Smooth muscle cell (in vitro differentiated cells): Measurements from ENCODE around the gene ARFRP1. TPM values are rescaled to one million over a fixed set of nuclear protein-coding genes. Genes with fewer than 3 reads are reported as not detected.
A peak's percentile ranks its signal among the peaks of the same experiment; 100 is the strongest.

Source experiments
- DNase-seq: peaks from one replicate; lab custom pipeline; 2025; ENCODE audit not compliant: unreplicated experiment; lab: John Stamatoyannopoulos, UW
- H2AFZ ChIP-seq: fragments of 200-600 bp; sonication (generic); 2 replicates; pipeline ENCODE4 v1.6.0; 2016; ENCODE audit warnings: antibody characterized with exemption, low read depth, mild to moderate bottlenecking
- H3F3A ChIP-seq: fragments of 200-600 bp; sonication (generic); 2 replicates; pipeline ENCODE4 v1.6.0; 2017; ENCODE audit warnings: antibody characterized with exemption, low read depth
- H3K27ac ChIP-seq: fragments of 200-600 bp; sonication (generic); 2 replicates; pipeline ENCODE4 v1.5.1; 2016; ENCODE audit warnings: low read depth, mild to moderate bottlenecking
- H3K27me3 ChIP-seq: fragments of 200-600 bp; sonication (generic); 2 replicates; pipeline ENCODE4 v1.6.1; 2016; ENCODE audit warnings: low read depth, mild to moderate bottlenecking
- H3K36me3 ChIP-seq: fragments of 200-600 bp; sonication (generic); 2 replicates; pipeline ENCODE4 v1.5.1; 2016; ENCODE audit warnings: low read depth
- H3K4me1 ChIP-seq: fragments of 200-600 bp; sonication (generic); 2 replicates; pipeline ENCODE4 v1.5.1; 2016; ENCODE audit warnings: low read depth
- H3K4me2 ChIP-seq: fragments of 200-600 bp; sonication (generic); 2 replicates; pipeline ENCODE4 v1.6.0; 2016; ENCODE audit warnings: mild to moderate bottlenecking
- H3K4me3 ChIP-seq: fragments of 200-600 bp; sonication (generic); 2 replicates; pipeline ENCODE4 v1.5.1; 2016; ENCODE audit warnings: mild to moderate bottlenecking
- H3K79me2 ChIP-seq: fragments of 200-600 bp; sonication (generic); 2 replicates; pipeline ENCODE4 v1.6.0; 2016; ENCODE audit warnings: low read depth, mild to moderate bottlenecking
- H3K9ac ChIP-seq: fragments of 200-600 bp; sonication (generic); 2 replicates; pipeline ENCODE4 v1.6.0; 2016; ENCODE audit warnings: low read depth
- H3K9me3 ChIP-seq: fragments of 200-600 bp; sonication (generic); replicated peaks from 2 replicates; pipeline ENCODE4 v1.5.1; 2016; ENCODE audit warnings: low read depth
- H4K20me1 ChIP-seq: fragments of 200-600 bp; sonication (generic); 2 replicates; pipeline ENCODE4 v1.6.0; 2016; ENCODE audit warnings: low read depth
- WGBS: methylation state at CpG from one replicate; pipeline ENCODE4 v1.1.7; 2016; ENCODE audit warnings: low lambda C conversion rate; 5-methylcytosine and 5-hydroxymethylcytosine counted together
- polyA plus RNA-seq: library from polyadenylated mRNA; unstranded; fragments of >200 nt; fragmentation: Nextera tagmentation; extraction: Ambion mirVana; gene quantifications from 2 replicates; pipeline ENCODE4 v1.2.1, GENCODE V29; 2016
- total RNA-seq: library from RNA; depleted of rRNA; stranded (reverse); fragments of >200 nt; gene quantifications from 2 replicates; pipeline ENCODE4 v1.2.3, GENCODE V29; 2014
- TF ChIP-seq, protein P1 (sequence below): fragments of 200-600 bp; sonication (generic); IDR thresholded peaks from 2 replicates; pipeline ENCODE4 v1.5.1; 2017; ENCODE audit warnings: borderline replicate concordance, mild to moderate bottlenecking, antibody characterized with exemption; ENCODE audit not compliant: insufficient read depth, poor library complexity, severe bottlenecking

ARFRP1 gene
- total and polyA plus RNA-seq, 2 experiments from 2014 or later = 11.8 to 42.3 TPM

- H3K36me3 ChIP-seq = no peaks in the 10 kb centered on the region
- H3K4me3 ChIP-seq = peak overlapping the region; percentile 83
- peak overlapping the region; percentile 89 for H2AFZ ChIP-seq
- no peaks in the 10 kb centered on the region for H3F3A ChIP-seq
- H3K79me2 ChIP-seq = no peaks in the 10 kb centered on the region
- H4K20me1 ChIP-seq = no peaks in the 10 kb centered on the region
- H3K27me3 ChIP-seq = no peaks in the 10 kb centered on the region
- H3K9me3 ChIP-seq = no peaks in the 10 kb centered on the region
- H3K4me1 ChIP-seq = peaks cover 4% of the 10 kb centered on the region
- TF ChIP-seq, protein P1, sequence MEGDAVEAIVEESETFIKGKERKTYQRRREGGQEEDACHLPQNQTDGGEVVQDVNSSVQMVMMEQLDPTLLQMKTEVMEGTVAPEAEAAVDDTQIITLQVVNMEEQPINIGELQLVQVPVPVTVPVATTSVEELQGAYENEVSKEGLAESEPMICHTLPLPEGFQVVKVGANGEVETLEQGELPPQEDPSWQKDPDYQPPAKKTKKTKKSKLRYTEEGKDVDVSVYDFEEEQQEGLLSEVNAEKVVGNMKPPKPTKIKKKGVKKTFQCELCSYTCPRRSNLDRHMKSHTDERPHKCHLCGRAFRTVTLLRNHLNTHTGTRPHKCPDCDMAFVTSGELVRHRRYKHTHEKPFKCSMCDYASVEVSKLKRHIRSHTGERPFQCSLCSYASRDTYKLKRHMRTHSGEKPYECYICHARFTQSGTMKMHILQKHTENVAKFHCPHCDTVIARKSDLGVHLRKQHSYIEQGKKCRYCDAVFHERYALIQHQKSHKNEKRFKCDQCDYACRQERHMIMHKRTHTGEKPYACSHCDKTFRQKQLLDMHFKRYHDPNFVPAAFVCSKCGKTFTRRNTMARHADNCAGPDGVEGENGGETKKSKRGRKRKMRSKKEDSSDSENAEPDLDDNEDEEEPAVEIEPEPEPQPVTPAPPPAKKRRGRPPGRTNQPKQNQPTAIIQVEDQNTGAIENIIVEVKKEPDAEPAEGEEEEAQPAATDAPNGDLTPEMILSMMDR = no peak
- peak overlapping the region; percentile 60 for H3K9ac ChIP-seq
- DNase-seq = no peak
- 79% methylated on average over 31 of the region's 31 CpGs for WGBS
- peak overlapping the region; percentile 3 for H3K27ac ChIP-seq
- peak overlapping the region; percentile 94 for H3K4me2 ChIP-seq
These were observed 50.4 kb downstream of the ARFRP1 start for GRCh38 chr20:63657260-63657936.

GRCh38 chr20:63656451-63656850 lies 51.3 kb downstream of the ARFRP1 start:
- H3K9ac ChIP-seq = no peak overlapping the region
- peaks cover 4% of the 10 kb centered on the region for H3K4me1 ChIP-seq
- H2AFZ ChIP-seq = no peak overlapping the region
- no peaks in the 10 kb centered on the region for H3K36me3 ChIP-seq
- no peaks in the 10 kb centered on the region for H3K9me3 ChIP-seq
- H3K4me2 ChIP-seq = no peak overlapping the region
- TF ChIP-seq, protein P1 = no peak
- H4K20me1 ChIP-seq = peaks cover 7% of the 10 kb centered on the region
- WGBS = 92% methylated on average over 3 of the region's 3 CpGs
- no peak for DNase-seq
- H3K4me3 ChIP-seq = no peak overlapping the region
- no peaks in the 10 kb centered on the region for H3K27me3 ChIP-seq
- no peaks in the 10 kb centered on the region for H3K79me2 ChIP-seq
- H3F3A ChIP-seq = no peaks in the 10 kb centered on the region
- H3K27ac ChIP-seq = no peak overlapping the region

- H3K4me1 ChIP-seq = peaks cover 4% of the 10 kb centered on the region
- no peak overlapping the region for H3K9ac ChIP-seq
- 71% methylated on average over 4 of the region's 4 CpGs for WGBS
- H4K20me1 ChIP-seq = peaks cover 13% of the 10 kb centered on the region
- H3K4me3 ChIP-seq = no peak overlapping the region
- H3F3A ChIP-seq = no peaks in the 10 kb centered on the region
- H3K79me2 ChIP-seq = no peaks in the 10 kb centered on the region
- no peak overlapping the region for H3K4me2 ChIP-seq
- no peak overlapping the region for H2AFZ ChIP-seq
- TF ChIP-seq, protein P1 = no peak
- no peaks in the 10 kb centered on the region for H3K36me3 ChIP-seq
- no peak for DNase-seq
- no peaks in the 10 kb centered on the region for H3K9me3 ChIP-seq
- H3K27ac ChIP-seq = no peak overlapping the region
- no peaks in the 10 kb centered on the region for H3K27me3 ChIP-seq
These were observed 52.5 kb downstream of the ARFRP1 start for GRCh38 chr20:63655249-63655648.
